OCI-LY3 (cell line): Measurements from ENCODE around the gene RAC3.

Experiments
- CTCF ChIP-seq: fragments of 200-600, 300-600 bp; sonication (generic); IDR thresholded peaks from 2 replicates; pipeline ENCODE4 v1.5.1; 2014; ENCODE audit warnings: antibody characterized with exemption, low read length, low read depth
- EZH2phosphoT487 ChIP-seq: fragments of 200-600 bp; shearing (Covaris generic); IDR thresholded peaks from 2 replicates; pipeline ENCODE4 v1.6.1; 2018; ENCODE audit warnings: antibody characterized with exemption, mixed run types, low read depth

GRCh38 chr17:82055023-82055964, 23.8 kb downstream of the RAC3 start:
- TF ChIP-seq CTCF, result no peak
- TF ChIP-seq EZH2phosphoT487, result no peak
